HL-60/S4 treated with phorbol 12-myristate 13-acetate at 8.2 ng/mL for 4 days and 3 days (cell line): ENCODE measurements around the gene MAPT.
"Not testable (repeated sequence)": the region's sequence is repeated elsewhere in the genome, so short reads cannot be mapped to it uniquely, and the experiment has no call there.

Source experiments
- in situ Hi-C: fragments of 300-500 bp; cut with MboI; formaldehyde crosslinking; loops from 2 replicates; pipeline ENCODE4 v1.15.0; 2022; ENCODE audit warnings: low sequenced_read_pairs

MAPT gene

GRCh38 chr17:45949755-45950320 lies 55.5 kb downstream of the MAPT start:
- in situ Hi-C loops: no loop called here

- in situ Hi-C loops: no loop called here
Measured at GRCh38 chr17:45950888-45951287, 56.5 kb downstream of the MAPT start.

GRCh38 chr17:45951403-45951802 lies 57.0 kb downstream of the MAPT start:
- in situ Hi-C loops: no loop called here

GRCh38 chr17:45951941-45952340 lies 57.6 kb downstream of the MAPT start:
- in situ Hi-C loops: no loop called here

- in situ Hi-C loops: no loop called here
Measured at GRCh38 chr17:45952814-45953320, 58.5 kb downstream of the MAPT start.

GRCh38 chr17:45953561-45953960 lies 59.2 kb downstream of the MAPT start:
- in situ Hi-C loops: no loop called here

GRCh38 chr17:45954914-45955313 lies 60.6 kb downstream of the MAPT start:
- in situ Hi-C loops: no loop called here

- in situ Hi-C loops: no loop called here
Measured at GRCh38 chr17:45955326-45955725, 61.0 kb downstream of the MAPT start.

GRCh38 chr17:45956090-45956489 lies 61.7 kb downstream of the MAPT start:
- in situ Hi-C loops: no loop called here

GRCh38 chr17:45956746-45957145 lies 62.4 kb downstream of the MAPT start:
- in situ Hi-C loops: not testable (repeated sequence)

- in situ Hi-C loops: no loop called here
Measured at GRCh38 chr17:45958307-45958706, 64.0 kb downstream of the MAPT start.

GRCh38 chr17:45958994-45959665 lies 64.8 kb downstream of the MAPT start:
- in situ Hi-C loops: no loop called here

- in situ Hi-C loops: no loop called here
Measured at GRCh38 chr17:45960311-45960710, 66.0 kb downstream of the MAPT start.

GRCh38 chr17:45961206-45961605 lies 66.9 kb downstream of the MAPT start:
- in situ Hi-C loops: no loop called here

GRCh38 chr17:45962221-45962972 lies 68.0 kb downstream of the MAPT start:
- in situ Hi-C loops: no loop called here

GRCh38 chr17:45963283-45963682 lies 68.9 kb downstream of the MAPT start:
- in situ Hi-C loops: no loop called here

- in situ Hi-C loops: no loop called here
Measured at GRCh38 chr17:45963889-45964288, 69.5 kb downstream of the MAPT start.

- in situ Hi-C loops: no loop called here
Measured at GRCh38 chr17:45964634-45965033, 70.3 kb downstream of the MAPT start.

- in situ Hi-C loops: no loop called here
Measured at GRCh38 chr17:45965812-45966211, 71.5 kb downstream of the MAPT start.

GRCh38 chr17:45966606-45967280 lies 72.4 kb downstream of the MAPT start:
- in situ Hi-C loops: no loop called here

GRCh38 chr17:45967378-45967777 lies 73.0 kb downstream of the MAPT start:
- in situ Hi-C loops: no loop called here
